OCI-LY7 (cell line): ENCODE measurements around the gene SAXO1. TPM values are rescaled to one million over a fixed set of nuclear protein-coding genes. Genes with fewer than 3 reads are reported as not detected.

Experiments used
- BruUV-seq: library from RNA; stranded (reverse); fragments of 400-500 nt; replicated peaks from 2 replicates; lab custom pipeline; 2021; lab: Mats Ljungman, UMichigan
- CTCF ChIA-PET: fragments of 300-600 bp; sonication (Branson Sonifier 250); formaldehyde crosslinking; loops from one replicate; lab custom pipeline; 2022; ENCODE audit warnings: antibody characterized with exemption; ENCODE audit not compliant: unreplicated experiment; lab: Charles Lee
- POLR2A ChIA-PET: fragments of 300-600 bp; sonication (Branson Sonifier 250); formaldehyde crosslinking; loops from one replicate; lab custom pipeline; 2022; ENCODE audit warnings: antibody characterized with exemption; lab: Charles Lee
- DNase-seq: peaks from one replicate; pipeline ENCODE4 v3.0.0-alpha.2; 2015; ENCODE audit warnings: low spot score
- H2AFZ ChIP-seq: fragments of 200-600 bp; sonication (generic), shearing (Covaris generic); 2 replicates; pipeline ENCODE4 v1.6.1; 2014; ENCODE audit warnings: mild to moderate bottlenecking, antibody characterized with exemption, low read length, moderate library complexity
- H3K27ac ChIP-seq: fragments of 200-600 bp; sonication (generic); 2 replicates; pipeline ENCODE4 v1.5.1; 2014; ENCODE audit warnings: mixed run types, low read depth, mild to moderate bottlenecking, moderate library complexity, low read length, inconsistent platforms; ENCODE audit not compliant: poor library complexity, severe bottlenecking
- H3K36me3 ChIP-seq: fragments of 200-600 bp; sonication (generic); 2 replicates; pipeline ENCODE4 v1.6.1; 2014; ENCODE audit warnings: mild to moderate bottlenecking, antibody characterized with exemption, low read length, moderate library complexity, mixed read lengths; ENCODE audit not compliant: insufficient read depth
- H3K4me1 ChIP-seq: fragments of 200-600 bp; sonication (generic); 2 replicates; pipeline ENCODE4 v1.5.1; 2014; ENCODE audit warnings: mild to moderate bottlenecking, low read length; ENCODE audit not compliant: insufficient read depth, poor library complexity, severe bottlenecking
- H3K4me2 ChIP-seq: fragments of 200-600 bp; sonication (generic); 2 replicates; pipeline ENCODE4 v1.6.1; 2014; ENCODE audit warnings: mild to moderate bottlenecking, low read length
- H3K4me3 ChIP-seq: fragments of 200-600 bp; sonication (generic); 2 replicates; pipeline ENCODE4 v1.5.1; 2014; ENCODE audit warnings: mild to moderate bottlenecking, low read depth, low read length; ENCODE audit not compliant: poor library complexity, severe bottlenecking
- H3K79me2 ChIP-seq: fragments of 200-600 bp; sonication (generic); 2 replicates; pipeline ENCODE4 v1.6.1; 2016; ENCODE audit warnings: low read depth, mild to moderate bottlenecking, low read length, moderate library complexity, mixed read lengths; ENCODE audit not compliant: insufficient read depth
- H3K9me2 ChIP-seq: fragments of 200-600 bp; sonication (generic); 2 replicates; pipeline ENCODE4 v1.6.1; 2016; ENCODE audit warnings: mild to moderate bottlenecking, low read length, mixed read lengths; ENCODE audit not compliant: insufficient read depth
- H3K9me3 ChIP-seq: fragments of 200-600 bp; sonication (generic); 2 replicates; pipeline ENCODE4 v1.6.1; 2014; ENCODE audit warnings: mild to moderate bottlenecking, mixed run types, low read length, mixed read lengths
- H4K20me1 ChIP-seq: fragments of 200-600 bp; sonication (generic); 2 replicates; pipeline ENCODE4 v1.6.1; 2014; ENCODE audit warnings: mild to moderate bottlenecking, antibody characterized with exemption, low read length, moderate library complexity, mixed read lengths; ENCODE audit not compliant: insufficient read depth
- EZH2phosphoT487 ChIP-seq: fragments of 200-600 bp; sonication (generic); IDR thresholded peaks from 2 replicates; pipeline ENCODE4 v1.6.1; 2018; ENCODE audit warnings: low read depth, borderline replicate concordance, mild to moderate bottlenecking, mixed run types, antibody characterized with exemption, low read length, moderate library complexity, mixed read lengths
- intact Hi-C: fragments of 100-400 bp; cut with micrococcal nuclease; formaldehyde crosslinking; loops from one replicate; pipeline ENCODE4 v1.10.0; 2022; ENCODE audit not compliant: unreplicated experiment
- total RNA-seq, 2 experiments: library from RNA; depleted of rRNA in 1 of 2; stranded (reverse); fragments of >200 nt in 1 of 2; shearing (Covaris generic) in 1 of 2; gene quantifications; 2 replicates each; pipeline ENCODE4 v1.2.3, GENCODE V29; 2014 to 2022
- TF ChIP-seq, protein P1 (sequence below): fragments of 200-600 bp; sonication (generic); conservative IDR thresholded peaks from 2 replicates; pipeline ENCODE4 v1.5.1; 2014; ENCODE audit warnings: mild to moderate bottlenecking, antibody characterized with exemption, low read length, moderate library complexity, mixed read lengths

The SAXO1 gene
- total RNA-seq, 2 experiments from 2014 or later: 0.63 TPM; not detected in 1

DNA sequence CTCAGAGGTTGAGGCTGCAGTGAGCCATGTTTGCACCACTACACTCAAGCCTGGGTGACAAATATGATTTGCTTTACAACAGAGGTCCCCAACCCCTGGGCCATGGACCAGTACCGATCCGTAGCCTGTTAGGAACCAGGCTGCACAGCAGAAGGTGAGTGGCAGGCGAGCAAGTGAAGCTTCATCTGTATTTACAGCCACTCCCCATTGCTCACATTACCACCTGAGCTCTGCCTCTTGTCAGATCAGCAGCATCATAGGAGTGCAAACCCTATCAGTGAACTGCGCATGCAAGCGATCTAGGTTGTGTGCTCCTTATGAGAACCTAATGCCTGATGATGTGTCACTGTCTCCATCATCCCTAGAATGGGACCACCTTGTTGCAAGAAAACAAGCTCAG is 42.5 kb downstream of the SAXO1 start:
- H3K4me3 ChIP-seq: no peak overlapping the region
- no peak overlapping the region for H3K4me2 ChIP-seq
- TF ChIP-seq, protein P1, sequence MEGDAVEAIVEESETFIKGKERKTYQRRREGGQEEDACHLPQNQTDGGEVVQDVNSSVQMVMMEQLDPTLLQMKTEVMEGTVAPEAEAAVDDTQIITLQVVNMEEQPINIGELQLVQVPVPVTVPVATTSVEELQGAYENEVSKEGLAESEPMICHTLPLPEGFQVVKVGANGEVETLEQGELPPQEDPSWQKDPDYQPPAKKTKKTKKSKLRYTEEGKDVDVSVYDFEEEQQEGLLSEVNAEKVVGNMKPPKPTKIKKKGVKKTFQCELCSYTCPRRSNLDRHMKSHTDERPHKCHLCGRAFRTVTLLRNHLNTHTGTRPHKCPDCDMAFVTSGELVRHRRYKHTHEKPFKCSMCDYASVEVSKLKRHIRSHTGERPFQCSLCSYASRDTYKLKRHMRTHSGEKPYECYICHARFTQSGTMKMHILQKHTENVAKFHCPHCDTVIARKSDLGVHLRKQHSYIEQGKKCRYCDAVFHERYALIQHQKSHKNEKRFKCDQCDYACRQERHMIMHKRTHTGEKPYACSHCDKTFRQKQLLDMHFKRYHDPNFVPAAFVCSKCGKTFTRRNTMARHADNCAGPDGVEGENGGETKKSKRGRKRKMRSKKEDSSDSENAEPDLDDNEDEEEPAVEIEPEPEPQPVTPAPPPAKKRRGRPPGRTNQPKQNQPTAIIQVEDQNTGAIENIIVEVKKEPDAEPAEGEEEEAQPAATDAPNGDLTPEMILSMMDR: no peak
- no peak for TF ChIP-seq EZH2phosphoT487
- no peak overlapping the region for H2AFZ ChIP-seq
- BruUV-seq: no TSS peak
- H3K79me2 ChIP-seq: no peaks in the 10 kb centered on the region
- no peaks in the 10 kb centered on the region for H3K36me3 ChIP-seq
- no peak for DNase-seq
- intact Hi-C loops: no loop called here
- no peaks in the 10 kb centered on the region for H3K4me1 ChIP-seq
- H3K9me3 ChIP-seq: no peaks in the 10 kb centered on the region
- CTCF ChIA-PET: no interaction called here
- no peaks in the 10 kb centered on the region for H3K9me2 ChIP-seq
- H3K27ac ChIP-seq: no peak overlapping the region
- POLR2A ChIA-PET: no interaction called here
- H4K20me1 ChIP-seq: no peaks in the 10 kb centered on the region; the same call in 1 of the 2 replicates

DNA sequence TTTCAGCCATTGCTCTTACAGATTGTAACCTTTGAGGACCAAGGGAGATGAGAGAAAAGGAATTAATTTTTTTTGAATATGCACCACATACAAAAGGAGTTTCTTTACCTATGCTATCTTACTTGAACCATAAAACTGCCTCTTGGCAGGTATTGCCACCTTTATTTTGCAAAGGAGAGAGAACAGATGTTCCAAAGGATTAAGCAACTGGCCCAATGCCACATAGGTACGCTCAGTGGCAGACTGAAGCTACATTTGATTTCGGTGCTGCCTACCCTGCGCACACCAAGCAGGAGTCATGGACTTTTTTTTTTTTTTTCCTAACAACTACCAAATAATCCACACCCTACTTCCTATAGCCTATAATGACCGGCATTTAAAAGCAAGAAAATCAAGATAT is 43.1 kb downstream of the SAXO1 start:
- TF ChIP-seq EZH2phosphoT487: no peak
- TF ChIP-seq, protein P1: no peak
- POLR2A ChIA-PET: interaction anchor here (0.7 kb wide), 1 partner anchor 40 kb away, joined by 4 read pairs; no protein-coding TSS in a partner anchor
- Histone ChIP-seq H4K20me1 (no peaks in the 10 kb centered on the region; the same call in 1 of the 2 replicates), H3K4me2 (no peak overlapping the region), H3K4me3 (no peak overlapping the region), H3K9me3 (no peaks in the 10 kb centered on the region), H3K79me2 (no peaks in the 10 kb centered on the region), H2AFZ (no peak overlapping the region), H3K9me2 (no peaks in the 10 kb centered on the region), H3K4me1 (no peaks in the 10 kb centered on the region), H3K36me3 (no peaks in the 10 kb centered on the region), H3K27ac (no peak overlapping the region)
- CTCF ChIA-PET: no interaction called here
- no TSS peak for BruUV-seq
- intact Hi-C loops: no loop called here
- DNase-seq: no peak

DNA sequence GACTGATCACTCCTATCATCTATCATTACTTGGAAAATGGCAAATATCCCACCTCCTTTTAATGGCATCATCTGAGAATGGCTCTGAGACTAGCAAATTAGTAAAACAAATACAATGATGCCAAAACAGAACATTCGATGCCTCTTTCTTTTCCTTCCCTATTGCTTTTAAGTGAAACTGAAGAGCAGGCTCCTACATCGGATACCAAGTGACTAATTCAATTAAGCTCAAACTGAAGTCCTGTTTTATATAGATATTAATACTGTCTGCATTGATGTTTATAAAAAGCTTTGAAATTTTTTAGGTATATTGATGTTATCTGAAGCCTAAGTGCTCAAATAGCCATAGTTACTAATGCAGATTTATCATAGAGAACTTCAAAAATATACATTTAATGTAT is 43.9 kb downstream of the SAXO1 start:
- DNase-seq: no peak
- Histone ChIP-seq H3K36me3 (no peaks in the 10 kb centered on the region), H3K4me1 (no peaks in the 10 kb centered on the region), H3K4me2 (no peak overlapping the region), H3K9me2 (no peaks in the 10 kb centered on the region), H3K27ac (no peak overlapping the region), H3K9me3 (no peaks in the 10 kb centered on the region), H4K20me1 (no peaks in the 10 kb centered on the region; the same call in 1 of the 2 replicates), H2AFZ (no peak overlapping the region), H3K4me3 (no peak overlapping the region), H3K79me2 (no peaks in the 10 kb centered on the region)
- BruUV-seq: no TSS peak
- ChIA-PET POLR2A (interaction anchor here (0.7 kb wide), 2 partner anchors 41 to 1185 kb away, joined by 3 to 4 read pairs; no protein-coding TSS in a partner anchor), CTCF (no interaction called here)
- intact Hi-C loops: no loop called here
- TF ChIP-seq, protein P1: no peak
- TF ChIP-seq EZH2phosphoT487: no peak
